Measurements from ENCODE around the gene ZDHHC4.

The ZDHHC4 gene

DNA sequence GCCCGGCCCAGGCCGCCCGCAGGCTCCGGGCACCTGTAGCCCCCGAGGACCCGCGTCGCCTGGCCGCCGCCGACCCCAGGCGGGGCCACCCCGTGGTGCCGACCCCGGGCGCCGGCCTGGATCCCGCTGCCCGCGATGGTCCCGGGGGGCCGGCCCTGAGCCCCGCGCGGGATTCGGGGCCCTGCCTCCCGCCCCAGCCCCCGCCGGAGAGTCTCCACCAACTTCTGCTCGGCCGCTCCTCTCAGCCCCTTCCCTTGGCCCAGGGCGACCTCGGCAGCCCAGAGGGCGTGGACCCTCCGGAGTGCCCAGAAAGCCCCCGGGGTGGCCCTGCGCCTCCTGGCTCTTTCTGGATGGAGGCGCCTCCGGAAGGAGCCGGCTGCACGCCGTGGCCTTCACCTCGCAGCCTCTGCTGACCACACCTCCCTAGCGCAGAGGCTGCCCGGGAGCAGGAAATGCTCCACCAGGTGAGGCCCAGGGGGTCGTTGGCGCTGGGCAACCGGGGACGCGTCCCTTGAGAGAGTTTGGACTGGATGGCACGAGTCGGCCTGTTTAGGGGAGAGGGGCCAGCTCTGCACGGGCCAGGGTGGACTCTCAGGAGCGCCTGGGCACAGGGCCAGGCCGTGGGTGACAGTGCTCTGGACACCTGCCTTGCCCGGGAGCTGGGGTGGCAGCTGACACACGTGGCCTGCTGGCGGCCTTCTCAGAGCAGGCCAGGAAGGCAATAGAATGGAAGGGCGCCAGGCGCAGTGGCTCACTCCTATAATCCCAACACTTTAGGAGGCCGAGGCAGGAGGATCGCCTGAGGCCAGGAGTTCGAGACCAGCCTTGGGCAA, 38.7 kb downstream of the ZDHHC4 start:
- TF ChIP-seq, protein P1, sequence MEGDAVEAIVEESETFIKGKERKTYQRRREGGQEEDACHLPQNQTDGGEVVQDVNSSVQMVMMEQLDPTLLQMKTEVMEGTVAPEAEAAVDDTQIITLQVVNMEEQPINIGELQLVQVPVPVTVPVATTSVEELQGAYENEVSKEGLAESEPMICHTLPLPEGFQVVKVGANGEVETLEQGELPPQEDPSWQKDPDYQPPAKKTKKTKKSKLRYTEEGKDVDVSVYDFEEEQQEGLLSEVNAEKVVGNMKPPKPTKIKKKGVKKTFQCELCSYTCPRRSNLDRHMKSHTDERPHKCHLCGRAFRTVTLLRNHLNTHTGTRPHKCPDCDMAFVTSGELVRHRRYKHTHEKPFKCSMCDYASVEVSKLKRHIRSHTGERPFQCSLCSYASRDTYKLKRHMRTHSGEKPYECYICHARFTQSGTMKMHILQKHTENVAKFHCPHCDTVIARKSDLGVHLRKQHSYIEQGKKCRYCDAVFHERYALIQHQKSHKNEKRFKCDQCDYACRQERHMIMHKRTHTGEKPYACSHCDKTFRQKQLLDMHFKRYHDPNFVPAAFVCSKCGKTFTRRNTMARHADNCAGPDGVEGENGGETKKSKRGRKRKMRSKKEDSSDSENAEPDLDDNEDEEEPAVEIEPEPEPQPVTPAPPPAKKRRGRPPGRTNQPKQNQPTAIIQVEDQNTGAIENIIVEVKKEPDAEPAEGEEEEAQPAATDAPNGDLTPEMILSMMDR (IDR thresholded peaks at IDR 0.05; ENCODE audit: borderline replicate concordance, control extremely low read depth, extremely low read depth, insufficient read depth, missing control alignments) = no peak
- in situ Hi-C loops (cut with MboI; ENCODE audit: low sequenced_read_pairs, unreplicated experiment) = no loop called here
- DNase-seq (ENCODE audit: low spot score) = no peak

DNA sequence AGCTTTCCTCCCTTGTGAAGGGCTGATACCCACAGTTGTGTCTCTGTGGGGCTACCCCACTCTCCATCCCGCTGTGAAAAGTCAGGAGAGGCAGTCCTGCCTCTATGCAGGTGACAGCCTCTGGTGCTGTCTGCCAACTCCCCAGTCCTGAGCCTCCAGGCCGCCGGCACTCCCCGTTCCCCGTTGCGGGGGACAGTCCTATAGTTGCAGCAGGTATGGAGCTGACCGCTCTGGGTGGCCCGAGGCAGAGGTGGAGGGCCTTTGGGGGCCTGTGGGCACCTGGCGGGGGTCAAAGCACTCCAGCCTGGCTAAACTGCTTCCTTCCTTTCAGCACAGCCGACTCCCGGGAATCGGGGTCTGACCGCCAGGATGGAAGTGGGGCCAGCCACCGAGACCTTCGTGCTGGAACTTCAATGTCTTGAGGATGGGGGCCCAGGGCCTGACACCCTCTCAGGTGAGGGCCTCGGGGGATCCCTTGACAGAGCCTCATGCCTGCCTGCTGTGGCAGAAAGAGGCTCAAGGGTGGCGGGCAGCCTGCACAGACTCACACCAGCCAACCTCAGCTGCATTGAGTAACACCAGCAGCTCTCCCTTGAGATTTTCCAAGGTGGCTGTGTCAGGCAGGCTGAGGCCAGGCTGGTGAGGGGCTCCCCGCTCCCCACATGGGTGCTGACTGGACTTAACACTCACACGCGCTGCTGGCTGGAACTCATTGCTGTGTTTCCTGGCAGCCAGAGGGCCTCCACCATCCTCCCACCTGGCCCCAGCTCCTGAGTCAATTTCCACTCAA, 39.8 kb downstream of the ZDHHC4 start:
- TF ChIP-seq, protein P1 (IDR thresholded peaks at IDR 0.05; ENCODE audit: borderline replicate concordance, control extremely low read depth, extremely low read depth, insufficient read depth, missing control alignments) = no peak
- in situ Hi-C loops (cut with MboI; ENCODE audit: low sequenced_read_pairs, unreplicated experiment) = no loop called here
- DNase-seq (ENCODE audit: low spot score) = no peak

DNA sequence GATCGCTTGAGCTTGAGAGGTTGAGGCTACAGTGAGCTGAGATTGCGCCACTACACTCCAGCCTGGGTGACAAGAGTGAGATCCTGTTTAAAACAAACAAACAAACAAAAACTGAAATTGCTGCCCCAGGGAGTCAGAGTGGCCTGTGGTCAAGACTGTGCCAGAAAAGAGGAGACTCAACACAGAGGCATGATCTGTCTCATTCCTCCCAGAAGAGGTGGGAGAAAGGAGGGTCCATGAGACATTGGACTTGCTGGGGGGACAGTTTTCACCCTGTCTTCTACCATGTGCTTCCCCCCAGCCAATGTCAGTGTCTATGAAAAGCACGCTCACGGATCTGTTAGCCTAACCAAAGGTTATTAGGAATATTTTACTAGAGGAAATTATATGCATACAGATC, 41.4 kb downstream of the ZDHHC4 start:
- no peak for DNase-seq (ENCODE audit: low spot score)
- TF ChIP-seq, protein P1 (IDR thresholded peaks at IDR 0.05; ENCODE audit: borderline replicate concordance, control extremely low read depth, extremely low read depth, insufficient read depth, missing control alignments) = no peak
- in situ Hi-C loops (cut with MboI; ENCODE audit: low sequenced_read_pairs, unreplicated experiment) = no loop called here

DNA sequence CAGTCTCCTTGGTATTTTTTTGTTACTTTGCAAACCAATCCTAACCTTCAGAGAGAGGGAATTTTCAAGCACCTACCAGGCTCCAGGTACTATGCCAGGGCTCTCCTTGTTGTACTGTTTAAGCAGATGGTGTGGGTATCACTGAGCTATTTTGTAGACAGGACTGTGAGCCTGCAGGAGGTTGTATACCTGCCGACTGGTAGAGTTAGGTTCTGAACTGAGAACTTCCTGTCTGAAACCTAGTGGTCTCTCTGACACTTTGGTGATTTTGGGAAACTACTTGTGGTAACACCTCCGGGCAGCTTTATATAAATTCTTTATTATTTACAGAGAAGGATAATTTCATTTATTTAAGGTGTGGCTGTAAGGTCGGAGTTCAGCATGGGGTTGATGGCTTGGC, 42.7 kb downstream of the ZDHHC4 start:
- DNase-seq (ENCODE audit: low spot score) = no peak
- TF ChIP-seq, protein P1 (IDR thresholded peaks at IDR 0.05; ENCODE audit: borderline replicate concordance, control extremely low read depth, extremely low read depth, insufficient read depth, missing control alignments) = no peak
- in situ Hi-C loops (cut with MboI; ENCODE audit: low sequenced_read_pairs, unreplicated experiment) = no loop called here

DNA sequence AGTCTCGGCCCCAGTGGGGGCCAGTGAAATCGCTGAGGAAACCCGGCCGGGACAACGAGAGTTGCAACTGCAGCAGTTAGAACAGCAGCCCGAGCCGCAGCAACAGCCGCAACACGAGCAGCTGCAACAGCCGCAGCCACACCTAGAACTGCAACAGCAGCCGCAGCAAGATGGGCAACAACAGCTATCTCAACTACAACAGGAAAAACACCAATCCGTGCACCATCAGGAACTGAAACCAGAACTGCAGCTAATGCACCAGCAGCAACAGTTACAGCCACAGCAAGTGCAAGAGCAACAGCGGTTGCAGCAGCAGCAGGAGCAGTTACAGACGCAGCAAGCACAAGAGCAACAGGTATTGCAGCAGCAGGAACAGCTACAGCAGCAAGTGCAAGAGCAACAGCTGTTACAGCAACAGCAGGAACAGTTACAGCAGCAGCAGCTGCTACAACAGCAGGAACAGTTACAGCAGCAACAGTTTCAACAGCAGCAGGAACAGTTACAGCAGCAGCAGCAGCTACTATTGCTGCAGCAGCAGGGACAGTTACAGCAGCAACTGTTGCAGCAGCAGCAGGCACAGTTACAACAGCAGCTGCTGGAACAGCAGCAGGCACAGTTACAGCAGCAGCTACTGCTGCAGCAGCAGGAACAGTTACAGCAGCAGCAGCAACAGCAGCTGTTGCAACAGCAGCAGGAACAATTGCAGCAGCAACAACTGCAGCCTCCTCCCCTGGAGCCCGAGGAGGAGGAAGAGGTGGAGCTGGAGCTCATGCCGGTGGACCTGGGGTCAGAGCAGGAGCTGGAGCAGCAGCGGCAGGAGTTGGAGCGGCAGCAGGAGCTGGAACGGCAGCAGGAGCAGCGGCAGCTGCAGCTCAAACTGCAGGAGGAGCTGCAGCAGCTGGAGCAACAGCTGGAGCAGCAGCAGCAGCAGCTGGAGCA, 44.2 kb downstream of the ZDHHC4 start:
- no peak for DNase-seq (ENCODE audit: low spot score)
- in situ Hi-C loops (cut with MboI; ENCODE audit: low sequenced_read_pairs, unreplicated experiment) = no loop called here

More for the DNA sequence above, 44.2 kb downstream of the ZDHHC4 start:
- TF ChIP-seq, protein P1 (IDR thresholded peaks at IDR 0.05; ENCODE audit: borderline replicate concordance, control extremely low read depth, extremely low read depth, insufficient read depth, missing control alignments) = no peak

Measured in GM13976 (cell line).